ENCODE data around the gene STOML1. TPM values are rescaled to one million over a fixed set of nuclear protein-coding genes. Genes with fewer than 3 reads are reported as not detected.

The STOML1 gene
- total RNA-seq, 1 experiment from 2014 or later = 5.4 TPM

DNA sequence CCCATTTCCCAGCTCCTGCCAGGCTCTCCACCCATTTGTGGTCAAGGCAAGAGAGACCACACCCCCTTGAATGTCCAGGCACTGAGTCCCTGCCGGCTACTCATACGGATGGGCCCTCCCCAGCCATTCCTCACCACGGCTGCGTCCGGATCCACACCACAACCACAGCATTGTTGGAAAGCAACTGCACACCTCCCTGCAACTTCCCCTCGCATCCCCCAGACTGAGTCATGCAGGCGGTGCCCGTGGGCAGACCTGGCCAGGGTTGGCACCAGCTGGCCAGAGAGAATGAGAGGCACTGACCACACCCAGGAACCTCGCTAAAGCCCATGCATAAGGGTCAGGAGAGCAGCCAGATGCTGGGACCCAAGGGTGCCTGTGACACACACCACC, 35.4 kb downstream of the STOML1 start:
- peaks cover 6% of the 10 kb centered on the region for H3K4me1 Mint-ChIP-seq
- H3K36me3 Mint-ChIP-seq = no peaks in the 10 kb centered on the region
- no peak for TF ChIP-seq SOX15 (CRISPR knock-in tag; IDR thresholded peaks at IDR 0.05)
- TF ChIP-seq CREM (CRISPR knock-in tag; IDR thresholded peaks at IDR 0.05) = no peak
- no peak for TF ChIP-seq CDX4 (CRISPR knock-in tag; IDR thresholded peaks at IDR 0.05; ENCODE audit: borderline replicate concordance)
- TF ChIP-seq RELA (CRISPR knock-in tag; IDR thresholded peaks at IDR 0.05; ENCODE audit: borderline replicate concordance) = no peak
- TF ChIP-seq ZNF263 (CRISPR knock-in tag; IDR thresholded peaks at IDR 0.05; ENCODE audit: low read depth) = no peak
- no peak for TF ChIP-seq ZNF138 (CRISPR knock-in tag; conservative IDR thresholded peaks at IDR 0.05)
- no peak for TF ChIP-seq MLX (CRISPR knock-in tag; IDR thresholded peaks at IDR 0.05)
- H3K27ac Mint-ChIP-seq = no peak overlapping the region
- CTCF ChIA-PET = interaction anchor here (0.7 to 1.3 kb wide), 5 partner anchors 8 to 88 kb away, joined by 3 to 6 read pairs (median 3); no protein-coding TSS in a partner anchor
- H3K4me3 Mint-ChIP-seq = no peak overlapping the region
- DNase-seq (ENCODE audit: low spot score) (no peak), ATAC-seq (no peak)
- H3K9me3 Mint-ChIP-seq = no peaks in the 10 kb centered on the region
- H3K27me3 Mint-ChIP-seq (ENCODE audit: low read depth) = no peaks in the 10 kb centered on the region; the same call in 1 of the 2 replicates
- POLR2A ChIA-PET = no interaction called here

GRCh38 chr15:73955861-73956742, 36.0 kb downstream of the STOML1 start:
- no peak for DNase-seq (ENCODE audit: low spot score)
- Mint-ChIP-seq H3K27me3 (ENCODE audit: low read depth) (no peaks in the 10 kb centered on the region; the same call in 1 of the 2 replicates), H3K27ac (no peak overlapping the region), H3K4me3 (no peak overlapping the region), H3K36me3 (no peaks in the 10 kb centered on the region), H3K4me1 (peaks cover 10% of the 10 kb centered on the region), H3K9me3 (no peaks in the 10 kb centered on the region)
- ChIA-PET POLR2A (no interaction called here), CTCF (interaction anchor here (0.7 to 1.3 kb wide), 5 partner anchors 8 to 88 kb away, joined by 3 to 6 read pairs (median 3); no protein-coding TSS in a partner anchor)
- no peak for ATAC-seq
- TF ChIP-seq, protein P1, sequence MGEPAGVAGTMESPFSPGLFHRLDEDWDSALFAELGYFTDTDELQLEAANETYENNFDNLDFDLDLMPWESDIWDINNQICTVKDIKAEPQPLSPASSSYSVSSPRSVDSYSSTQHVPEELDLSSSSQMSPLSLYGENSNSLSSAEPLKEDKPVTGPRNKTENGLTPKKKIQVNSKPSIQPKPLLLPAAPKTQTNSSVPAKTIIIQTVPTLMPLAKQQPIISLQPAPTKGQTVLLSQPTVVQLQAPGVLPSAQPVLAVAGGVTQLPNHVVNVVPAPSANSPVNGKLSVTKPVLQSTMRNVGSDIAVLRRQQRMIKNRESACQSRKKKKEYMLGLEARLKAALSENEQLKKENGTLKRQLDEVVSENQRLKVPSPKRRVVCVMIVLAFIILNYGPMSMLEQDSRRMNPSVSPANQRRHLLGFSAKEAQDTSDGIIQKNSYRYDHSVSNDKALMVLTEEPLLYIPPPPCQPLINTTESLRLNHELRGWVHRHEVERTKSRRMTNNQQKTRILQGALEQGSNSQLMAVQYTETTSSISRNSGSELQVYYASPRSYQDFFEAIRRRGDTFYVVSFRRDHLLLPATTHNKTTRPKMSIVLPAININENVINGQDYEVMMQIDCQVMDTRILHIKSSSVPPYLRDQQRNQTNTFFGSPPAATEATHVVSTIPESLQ (CRISPR knock-in tag; IDR thresholded peaks at IDR 0.05) = no peak
- TF ChIP-seq RORB (CRISPR knock-in tag; IDR thresholded peaks at IDR 0.05) (no peak), USF2 (CRISPR knock-in tag; IDR thresholded peaks at IDR 0.05) (no peak), ZBTB21 (CRISPR knock-in tag; IDR thresholded peaks at IDR 0.05; ENCODE audit: borderline replicate concordance) (no peak), ZNF317 (CRISPR knock-in tag; IDR thresholded peaks at IDR 0.05; ENCODE audit: borderline replicate concordance, low read depth) (no peak), TCF7 (CRISPR knock-in tag; IDR thresholded peaks at IDR 0.05; ENCODE audit: low read depth) (no peak), NR1H2 (CRISPR knock-in tag; IDR thresholded peaks at IDR 0.05) (no peak), ZNF138 (CRISPR knock-in tag; conservative IDR thresholded peaks at IDR 0.05) (no peak), SOX15 (CRISPR knock-in tag; IDR thresholded peaks at IDR 0.05) (no peak)
- TF ChIP-seq, protein P2, sequence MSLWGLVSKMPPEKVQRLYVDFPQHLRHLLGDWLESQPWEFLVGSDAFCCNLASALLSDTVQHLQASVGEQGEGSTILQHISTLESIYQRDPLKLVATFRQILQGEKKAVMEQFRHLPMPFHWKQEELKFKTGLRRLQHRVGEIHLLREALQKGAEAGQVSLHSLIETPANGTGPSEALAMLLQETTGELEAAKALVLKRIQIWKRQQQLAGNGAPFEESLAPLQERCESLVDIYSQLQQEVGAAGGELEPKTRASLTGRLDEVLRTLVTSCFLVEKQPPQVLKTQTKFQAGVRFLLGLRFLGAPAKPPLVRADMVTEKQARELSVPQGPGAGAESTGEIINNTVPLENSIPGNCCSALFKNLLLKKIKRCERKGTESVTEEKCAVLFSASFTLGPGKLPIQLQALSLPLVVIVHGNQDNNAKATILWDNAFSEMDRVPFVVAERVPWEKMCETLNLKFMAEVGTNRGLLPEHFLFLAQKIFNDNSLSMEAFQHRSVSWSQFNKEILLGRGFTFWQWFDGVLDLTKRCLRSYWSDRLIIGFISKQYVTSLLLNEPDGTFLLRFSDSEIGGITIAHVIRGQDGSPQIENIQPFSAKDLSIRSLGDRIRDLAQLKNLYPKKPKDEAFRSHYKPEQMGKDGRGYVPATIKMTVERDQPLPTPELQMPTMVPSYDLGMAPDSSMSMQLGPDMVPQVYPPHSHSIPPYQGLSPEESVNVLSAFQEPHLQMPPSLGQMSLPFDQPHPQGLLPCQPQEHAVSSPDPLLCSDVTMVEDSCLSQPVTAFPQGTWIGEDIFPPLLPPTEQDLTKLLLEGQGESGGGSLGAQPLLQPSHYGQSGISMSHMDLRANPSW (CRISPR knock-in tag; conservative IDR thresholded peaks at IDR 0.05; ENCODE audit: low read depth) = no peak
- TF ChIP-seq, protein P3, sequence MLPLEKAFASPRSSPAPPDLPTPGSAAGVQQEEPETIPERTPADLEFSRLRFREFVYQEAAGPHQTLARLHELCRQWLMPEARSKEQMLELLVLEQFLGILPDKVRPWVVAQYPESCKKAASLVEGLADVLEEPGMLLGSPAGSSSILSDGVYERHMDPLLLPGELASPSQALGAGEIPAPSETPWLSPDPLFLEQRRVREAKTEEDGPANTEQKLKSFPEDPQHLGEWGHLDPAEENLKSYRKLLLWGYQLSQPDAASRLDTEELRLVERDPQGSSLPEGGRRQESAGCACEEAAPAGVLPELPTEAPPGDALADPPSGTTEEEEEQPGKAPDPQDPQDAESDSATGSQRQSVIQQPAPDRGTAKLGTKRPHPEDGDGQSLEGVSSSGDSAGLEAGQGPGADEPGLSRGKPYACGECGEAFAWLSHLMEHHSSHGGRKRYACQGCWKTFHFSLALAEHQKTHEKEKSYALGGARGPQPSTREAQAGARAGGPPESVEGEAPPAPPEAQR (CRISPR knock-in tag; IDR thresholded peaks at IDR 0.05) = no peak
- TF ChIP-seq, protein P4, sequence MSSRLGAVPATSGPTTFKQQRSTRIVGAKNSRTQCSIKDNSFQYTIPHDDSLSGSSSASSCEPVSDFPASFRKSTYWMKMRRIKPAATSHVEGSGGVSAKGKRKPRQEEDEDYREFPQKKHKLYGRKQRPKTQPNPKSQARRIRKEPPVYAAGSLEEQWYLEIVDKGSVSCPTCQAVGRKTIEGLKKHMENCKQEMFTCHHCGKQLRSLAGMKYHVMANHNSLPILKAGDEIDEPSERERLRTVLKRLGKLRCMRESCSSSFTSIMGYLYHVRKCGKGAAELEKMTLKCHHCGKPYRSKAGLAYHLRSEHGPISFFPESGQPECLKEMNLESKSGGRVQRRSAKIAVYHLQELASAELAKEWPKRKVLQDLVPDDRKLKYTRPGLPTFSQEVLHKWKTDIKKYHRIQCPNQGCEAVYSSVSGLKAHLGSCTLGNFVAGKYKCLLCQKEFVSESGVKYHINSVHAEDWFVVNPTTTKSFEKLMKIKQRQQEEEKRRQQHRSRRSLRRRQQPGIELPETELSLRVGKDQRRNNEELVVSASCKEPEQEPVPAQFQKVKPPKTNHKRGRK (CRISPR knock-in tag; IDR thresholded peaks at IDR 0.05; ENCODE audit: borderline replicate concordance) = no peak
- TF ChIP-seq, protein P5, sequence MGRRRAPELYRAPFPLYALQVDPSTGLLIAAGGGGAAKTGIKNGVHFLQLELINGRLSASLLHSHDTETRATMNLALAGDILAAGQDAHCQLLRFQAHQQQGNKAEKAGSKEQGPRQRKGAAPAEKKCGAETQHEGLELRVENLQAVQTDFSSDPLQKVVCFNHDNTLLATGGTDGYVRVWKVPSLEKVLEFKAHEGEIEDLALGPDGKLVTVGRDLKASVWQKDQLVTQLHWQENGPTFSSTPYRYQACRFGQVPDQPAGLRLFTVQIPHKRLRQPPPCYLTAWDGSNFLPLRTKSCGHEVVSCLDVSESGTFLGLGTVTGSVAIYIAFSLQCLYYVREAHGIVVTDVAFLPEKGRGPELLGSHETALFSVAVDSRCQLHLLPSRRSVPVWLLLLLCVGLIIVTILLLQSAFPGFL (CRISPR knock-in tag; IDR thresholded peaks at IDR 0.05; ENCODE audit: borderline replicate concordance) = no peak

Measured in WTC11 (cell line).